IPS-11a (cell line): ENCODE measurements around the gene CHPT1.
A peak's percentile ranks its signal among the peaks of the same experiment; 100 is the strongest.
"Not testable (repeated sequence)": the region's sequence is repeated elsewhere in the genome, so short reads cannot be mapped to it uniquely, and the experiment has no call there.

Experiments
- H3K4me3 ChIP-seq: one replicate; pipeline ENCODE4 v1.5.1; 2013; ENCODE audit warnings: low read depth, low read length, control low read depth

Gene CHPT1

GRCh38 chr12:101681627-101682026 lies 15.8 kb upstream of the CHPT1 start:
- H3K4me3 ChIP-seq: not testable (repeated sequence)

- no peak overlapping the region for H3K4me3 ChIP-seq
Observed at GRCh38 chr12:101685092-101685491, 12.3 kb upstream of the CHPT1 start.

- no peak overlapping the region for H3K4me3 ChIP-seq
Observed at GRCh38 chr12:101686176-101686575, 11.3 kb upstream of the CHPT1 start.

GRCh38 chr12:101690544-101691098 lies 6.8 kb upstream of the CHPT1 start:
- H3K4me3 ChIP-seq: no peak overlapping the region

GRCh38 chr12:101691503-101692096 lies 5.8 kb upstream of the CHPT1 start:
- no peak overlapping the region for H3K4me3 ChIP-seq

GRCh38 chr12:101694297-101694848 lies 3.1 kb upstream of the CHPT1 start:
- H3K4me3 ChIP-seq: no peak overlapping the region

GRCh38 chr12:101694986-101695385 lies 2.5 kb upstream of the CHPT1 start:
- H3K4me3 ChIP-seq: no peak overlapping the region

GRCh38 chr12:101695706-101696105 lies 1.7 kb upstream of the CHPT1 start:
- no peak overlapping the region for H3K4me3 ChIP-seq

- peak overlapping the region; percentile 83 for H3K4me3 ChIP-seq
Observed at GRCh38 chr12:101696251-101697196, 916 bp upstream of the CHPT1 start.

- peak overlapping the region; percentile 83 for H3K4me3 ChIP-seq
Observed at GRCh38 chr12:101697930-101698799, 725 bp downstream of the CHPT1 start.

- H3K4me3 ChIP-seq: no peak overlapping the region
Observed at GRCh38 chr12:101698800-101699347, 1.4 kb downstream of the CHPT1 start.

GRCh38 chr12:101700299-101700820 lies 2.9 kb downstream of the CHPT1 start:
- no peak overlapping the region for H3K4me3 ChIP-seq

- no peak overlapping the region for H3K4me3 ChIP-seq
Observed at GRCh38 chr12:101703487-101703886, 6.0 kb downstream of the CHPT1 start.

- no peak overlapping the region for H3K4me3 ChIP-seq
Observed at GRCh38 chr12:101706403-101706802, 9.0 kb downstream of the CHPT1 start.

GRCh38 chr12:101707131-101707782 lies 9.8 kb downstream of the CHPT1 start:
- H3K4me3 ChIP-seq: no peak overlapping the region

GRCh38 chr12:101710288-101710687 lies 12.8 kb downstream of the CHPT1 start:
- no peak overlapping the region for H3K4me3 ChIP-seq

GRCh38 chr12:101713059-101713682 lies 15.7 kb downstream of the CHPT1 start:
- H3K4me3 ChIP-seq: no peak overlapping the region

- no peak overlapping the region for H3K4me3 ChIP-seq
Observed at GRCh38 chr12:101713930-101714329, 16.5 kb downstream of the CHPT1 start.

GRCh38 chr12:101714877-101715444 lies 17.5 kb downstream of the CHPT1 start:
- H3K4me3 ChIP-seq: no peak overlapping the region
